IgD-negative memory B cell (primary cell): Measurements from ENCODE around the gene TSPEAR. TPM values are rescaled to one million over a fixed set of nuclear protein-coding genes. Genes with fewer than 3 reads are reported as not detected.

Experiments
- H3K27ac Mint-ChIP-seq, 3 donors: one replicate each; pipeline ENCODE4 v1.8.0; 2020 to 2022; ENCODE audit warnings: mild to moderate bottlenecking in 3 of 3, mixed read lengths in 3 of 3, moderate library complexity in 1 of 3
- H3K27me3 Mint-ChIP-seq: one replicate; pipeline ENCODE4 v1.8.0; 2021; ENCODE audit warnings: mixed read lengths
- H3K36me3 Mint-ChIP-seq: one replicate; pipeline ENCODE4 v1.8.0; 2020; ENCODE audit warnings: mild to moderate bottlenecking, mixed read lengths
- H3K4me1 Mint-ChIP-seq, 3 donors: one replicate each; pipeline ENCODE4 v1.8.0; 2020 to 2022; ENCODE audit warnings: mixed read lengths in 3 of 3, mild to moderate bottlenecking in 1 of 3
- H3K4me3 Mint-ChIP-seq, 4 donors: one replicate each; pipeline ENCODE4 v1.8.0; 2020 to 2022; ENCODE audit warnings: mild to moderate bottlenecking in 4 of 4, mixed read lengths in 4 of 4, moderate library complexity in 3 of 4
- H3K9me3 Mint-ChIP-seq, 3 donors: one replicate each; pipeline ENCODE4 v1.8.0; 2020 to 2021; ENCODE audit warnings: mixed read lengths in 3 of 3, mild to moderate bottlenecking in 1 of 3
- polyA plus RNA-seq: library from polyadenylated mRNA; unstranded; fragments of 300-500 nt; fragmentation: Illumina TruSeq; gene quantifications from one replicate; pipeline ENCODE4 v1.2.3, GENCODE V29; 2021

Gene TSPEAR
- polyA plus RNA-seq, 1 donor from 2014 or later: not detected

GRCh38 chr21:44749759-44750674, 38.6 kb upstream of the TSPEAR start:
- H3K27me3 Mint-ChIP-seq: peaks cover 9% of the 10 kb centered on the region
- no peak overlapping the region for H3K4me3 Mint-ChIP-seq
- no peaks in the 10 kb centered on the region for H3K4me1 Mint-ChIP-seq
- H3K9me3 Mint-ChIP-seq: peaks cover 0 to 4% (median 0%) of the 10 kb centered on the region in 3 donors
- no peak overlapping the region for H3K27ac Mint-ChIP-seq
- H3K36me3 Mint-ChIP-seq: no peaks in the 10 kb centered on the region

- no peak overlapping the region for H3K4me3 Mint-ChIP-seq
- H3K27me3 Mint-ChIP-seq: peaks cover 9% of the 10 kb centered on the region
- no peak overlapping the region for H3K27ac Mint-ChIP-seq
- no peaks in the 10 kb centered on the region for H3K9me3 Mint-ChIP-seq
- no peaks in the 10 kb centered on the region for H3K4me1 Mint-ChIP-seq
- H3K36me3 Mint-ChIP-seq: no peaks in the 10 kb centered on the region
These were observed 37.9 kb upstream of the TSPEAR start for GRCh38 chr21:44749116-44749758.

GRCh38 chr21:44748621-44749020, 37.2 kb upstream of the TSPEAR start:
- H3K4me1 Mint-ChIP-seq: no peaks in the 10 kb centered on the region
- H3K27me3 Mint-ChIP-seq: peaks cover 9% of the 10 kb centered on the region
- no peak overlapping the region for H3K27ac Mint-ChIP-seq
- no peak overlapping the region for H3K4me3 Mint-ChIP-seq
- H3K9me3 Mint-ChIP-seq: no peaks in the 10 kb centered on the region
- H3K36me3 Mint-ChIP-seq: no peaks in the 10 kb centered on the region

GRCh38 chr21:44742418-44743153, 31.2 kb upstream of the TSPEAR start:
- no peaks in the 10 kb centered on the region for H3K4me1 Mint-ChIP-seq
- no peaks in the 10 kb centered on the region for H3K36me3 Mint-ChIP-seq
- H3K27ac Mint-ChIP-seq: no peak overlapping the region
- H3K9me3 Mint-ChIP-seq: peaks cover 0 to 1% (median 0%) of the 10 kb centered on the region in 3 donors
- no peak overlapping the region for H3K4me3 Mint-ChIP-seq
- H3K27me3 Mint-ChIP-seq: peaks cover 4% of the 10 kb centered on the region

GRCh38 chr21:44741921-44742320, 30.5 kb upstream of the TSPEAR start:
- Mint-ChIP-seq H3K27me3 (peaks cover 4% of the 10 kb centered on the region), H3K36me3 (no peaks in the 10 kb centered on the region), H3K9me3 (peaks cover 0 to 1% (median 0%) of the 10 kb centered on the region in 3 donors), H3K4me1 (no peaks in the 10 kb centered on the region), H3K4me3 (no peak overlapping the region), H3K27ac (no peak overlapping the region)

- Mint-ChIP-seq H3K27me3 (peaks cover 2% of the 10 kb centered on the region), H3K27ac (no peak overlapping the region), H3K9me3 (peaks cover 0 to 1% (median 0%) of the 10 kb centered on the region in 3 donors), H3K36me3 (no peaks in the 10 kb centered on the region), H3K4me3 (peak overlapping the region in 1 of 4 donors; percentile 43), H3K4me1 (no peaks in the 10 kb centered on the region)
These were observed 29.4 kb upstream of the TSPEAR start for GRCh38 chr21:44740742-44741141.

- Mint-ChIP-seq H3K36me3 (no peaks in the 10 kb centered on the region), H3K27me3 (peaks cover 2% of the 10 kb centered on the region), H3K27ac (no peak overlapping the region), H3K4me1 (no peaks in the 10 kb centered on the region), H3K9me3 (peaks cover 0 to 1% (median 0%) of the 10 kb centered on the region in 3 donors), H3K4me3 (peak overlapping the region in 1 of 4 donors; percentile 41)
These were observed 27.9 kb upstream of the TSPEAR start for GRCh38 chr21:44739316-44739715.

- H3K27ac Mint-ChIP-seq: no peak overlapping the region
- no peak overlapping the region for H3K4me3 Mint-ChIP-seq
- H3K4me1 Mint-ChIP-seq: no peaks in the 10 kb centered on the region
- H3K36me3 Mint-ChIP-seq: no peaks in the 10 kb centered on the region
- H3K27me3 Mint-ChIP-seq: peaks cover 2% of the 10 kb centered on the region
- peaks cover 0 to 1% (median 0%) of the 10 kb centered on the region in 3 donors for H3K9me3 Mint-ChIP-seq
These were observed 27.2 kb upstream of the TSPEAR start for GRCh38 chr21:44738621-44739020.

GRCh38 chr21:44737706-44738354, 26.5 kb upstream of the TSPEAR start:
- Mint-ChIP-seq H3K27me3 (peaks cover 2% of the 10 kb centered on the region), H3K27ac (no peak overlapping the region), H3K4me1 (no peaks in the 10 kb centered on the region), H3K9me3 (no peaks in the 10 kb centered on the region), H3K4me3 (no peak overlapping the region), H3K36me3 (no peaks in the 10 kb centered on the region)

- Mint-ChIP-seq H3K4me1 (no peaks in the 10 kb centered on the region), H3K9me3 (no peaks in the 10 kb centered on the region), H3K27ac (no peak overlapping the region), H3K36me3 (no peaks in the 10 kb centered on the region), H3K27me3 (peaks cover 2% of the 10 kb centered on the region), H3K4me3 (no peak overlapping the region)
These were observed 25.1 kb upstream of the TSPEAR start for GRCh38 chr21:44736291-44737004.

GRCh38 chr21:44735821-44736220, 24.4 kb upstream of the TSPEAR start:
- H3K27ac Mint-ChIP-seq: no peak overlapping the region
- H3K27me3 Mint-ChIP-seq: peaks cover 6% of the 10 kb centered on the region
- H3K36me3 Mint-ChIP-seq: no peaks in the 10 kb centered on the region
- H3K9me3 Mint-ChIP-seq: no peaks in the 10 kb centered on the region
- no peaks in the 10 kb centered on the region for H3K4me1 Mint-ChIP-seq
- H3K4me3 Mint-ChIP-seq: no peak overlapping the region

GRCh38 chr21:44734841-44735240, 23.5 kb upstream of the TSPEAR start:
- H3K27ac Mint-ChIP-seq: no peak overlapping the region

GRCh38 chr21:44734026-44734745, 22.8 kb upstream of the TSPEAR start:
- H3K36me3 Mint-ChIP-seq: no peaks in the 10 kb centered on the region
- peaks cover 11% of the 10 kb centered on the region for H3K27me3 Mint-ChIP-seq
- H3K4me3 Mint-ChIP-seq: no peak overlapping the region

More at GRCh38 chr21:44734841-44735240, 23.5 kb upstream of the TSPEAR start:
- Mint-ChIP-seq H3K4me3 (no peak overlapping the region), H3K4me1 (no peaks in the 10 kb centered on the region), H3K27me3 (peaks cover 11% of the 10 kb centered on the region), H3K36me3 (no peaks in the 10 kb centered on the region), H3K9me3 (no peaks in the 10 kb centered on the region)

GRCh38 chr21:44732956-44733355, 21.6 kb upstream of the TSPEAR start:
- Mint-ChIP-seq H3K4me3 (no peak overlapping the region), H3K36me3 (no peaks in the 10 kb centered on the region), H3K9me3 (no peaks in the 10 kb centered on the region), H3K27ac (no peak overlapping the region), H3K27me3 (peaks cover 11% of the 10 kb centered on the region), H3K4me1 (no peaks in the 10 kb centered on the region)

More at GRCh38 chr21:44734026-44734745, 22.8 kb upstream of the TSPEAR start:
- Mint-ChIP-seq H3K9me3 (no peaks in the 10 kb centered on the region), H3K27ac (no peak overlapping the region), H3K4me1 (no peaks in the 10 kb centered on the region)
